HG03196 (cell line): ENCODE measurements around the gene MAP3K15.

Source experiments
- ATAC-seq: cut with Tn5 transposase; IDR thresholded peaks from one replicate; pipeline ENCODE4 v1.9.1; 2021; ENCODE audit not compliant: unreplicated experiment

Gene MAP3K15

DNA sequence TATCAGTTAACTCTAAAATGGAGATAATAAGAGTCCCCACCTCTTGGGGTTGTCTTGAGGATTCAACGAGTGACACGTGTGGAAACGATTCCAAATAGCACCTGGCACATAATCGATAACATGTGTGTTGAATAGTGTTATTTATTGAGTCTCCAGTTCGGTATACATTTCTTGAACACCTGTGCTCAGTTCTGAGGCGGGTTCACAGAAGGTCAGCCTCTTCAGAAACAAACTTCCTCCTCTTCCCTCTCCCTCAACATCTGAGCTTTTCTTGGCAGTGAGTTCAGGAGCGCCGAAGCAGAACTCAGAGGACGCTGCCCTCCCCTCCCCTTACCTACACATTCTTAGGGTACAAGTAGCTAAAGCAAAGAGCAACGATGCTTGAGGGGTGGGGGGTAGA lies 170.6 kb downstream of the MAP3K15 start:
- ATAC-seq, result no peak

DNA sequence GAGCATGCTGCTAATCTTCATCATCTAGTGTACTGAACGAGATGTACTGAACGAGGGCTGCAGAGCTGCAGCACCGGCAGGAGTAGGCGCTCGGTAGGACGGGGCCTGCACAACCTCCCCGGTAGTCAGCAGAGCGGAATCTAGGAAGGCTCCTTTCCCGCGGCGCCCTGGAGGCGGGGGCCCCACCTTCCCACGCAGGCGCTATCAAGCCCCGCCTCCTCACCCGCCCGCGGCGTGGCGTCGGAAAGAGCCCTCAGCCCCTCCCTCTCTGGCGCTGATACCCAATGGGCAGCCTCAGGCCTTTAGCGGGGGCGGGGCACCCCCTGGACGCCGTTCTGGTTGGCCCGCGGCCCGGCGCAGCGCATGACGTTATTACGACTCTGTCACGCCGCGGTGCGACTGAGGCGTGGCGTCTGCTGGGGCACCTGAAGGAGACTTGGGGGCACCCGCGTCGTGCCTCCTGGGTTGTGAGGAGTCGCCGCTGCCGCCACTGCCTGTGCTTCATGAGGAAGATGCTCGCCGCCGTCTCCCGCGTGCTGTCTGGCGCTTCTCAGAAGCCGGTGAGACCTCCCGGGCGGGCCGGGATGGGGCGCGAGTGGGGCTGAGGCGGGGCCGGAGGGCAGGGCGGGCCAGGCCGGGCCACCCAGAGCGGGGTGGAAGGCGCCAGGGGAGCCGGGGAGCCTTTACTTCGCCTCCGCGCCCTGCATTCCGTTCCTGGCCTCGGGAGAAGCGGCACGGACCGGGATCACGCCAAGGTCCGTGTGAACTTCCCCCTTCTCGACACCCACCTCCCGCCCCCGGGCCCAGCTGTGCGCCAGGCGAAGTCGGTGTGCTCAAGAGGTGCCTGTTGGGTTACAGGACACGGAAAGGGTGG lies 171.5 kb downstream of the MAP3K15 start, which contains the start of gene PDHA1:
TSS of gene PDHA1 (plus strand) at position 393 of the 874 bp plus-strand sequence. CDS start at position 504, 111 bp downstream.
- peak; percentile 99 for ATAC-seq

DNA sequence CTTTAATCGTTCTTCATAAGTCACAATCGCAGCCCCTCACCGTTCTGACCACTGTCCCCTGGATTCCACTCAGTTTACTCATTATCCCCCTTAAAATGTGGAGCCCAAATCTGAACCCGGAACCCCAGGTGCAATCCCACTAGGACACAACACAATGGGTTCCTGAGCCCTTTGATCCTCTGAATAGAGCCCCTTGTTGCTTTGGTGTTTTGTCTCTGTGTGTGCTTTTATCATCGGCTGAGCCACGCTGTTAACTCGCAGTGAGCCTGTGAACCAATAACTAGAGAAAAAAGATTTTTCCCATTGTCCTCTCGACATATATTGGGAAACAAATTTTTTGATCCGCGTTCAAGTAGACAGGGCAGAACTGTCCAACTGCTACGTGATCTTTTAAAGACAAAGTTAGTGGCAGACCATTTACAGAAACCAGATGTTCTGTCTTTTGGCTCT lies 172.2 kb downstream of the MAP3K15 start:
- no peak for ATAC-seq

DNA sequence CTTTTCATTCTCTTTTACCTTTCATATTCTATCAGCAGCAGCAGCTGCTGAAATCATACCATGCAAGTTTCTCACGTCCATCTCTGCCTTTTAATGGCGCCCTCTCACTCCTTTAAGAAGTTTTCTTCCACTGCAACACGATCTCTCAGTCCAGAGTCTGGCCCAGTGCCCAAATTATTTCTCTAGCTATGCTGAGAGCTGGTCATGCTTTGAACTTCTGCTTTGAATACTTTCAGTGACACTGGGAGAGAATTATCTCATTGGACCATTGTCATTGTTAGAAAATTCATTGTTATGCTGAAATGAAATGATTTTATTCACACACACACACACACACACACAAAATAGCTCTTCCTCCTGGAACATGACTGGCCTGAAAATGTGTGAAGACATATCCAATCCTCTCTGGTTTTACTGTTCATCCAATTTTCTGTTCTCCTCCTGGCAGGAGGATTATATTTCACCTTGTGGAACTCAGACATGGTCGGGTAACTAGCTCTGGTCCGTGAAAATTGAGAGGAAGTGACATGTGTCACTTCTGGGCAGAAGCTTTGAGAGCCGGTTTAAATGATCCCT lies 172.9 kb downstream of the MAP3K15 start:
- no peak for ATAC-seq

DNA sequence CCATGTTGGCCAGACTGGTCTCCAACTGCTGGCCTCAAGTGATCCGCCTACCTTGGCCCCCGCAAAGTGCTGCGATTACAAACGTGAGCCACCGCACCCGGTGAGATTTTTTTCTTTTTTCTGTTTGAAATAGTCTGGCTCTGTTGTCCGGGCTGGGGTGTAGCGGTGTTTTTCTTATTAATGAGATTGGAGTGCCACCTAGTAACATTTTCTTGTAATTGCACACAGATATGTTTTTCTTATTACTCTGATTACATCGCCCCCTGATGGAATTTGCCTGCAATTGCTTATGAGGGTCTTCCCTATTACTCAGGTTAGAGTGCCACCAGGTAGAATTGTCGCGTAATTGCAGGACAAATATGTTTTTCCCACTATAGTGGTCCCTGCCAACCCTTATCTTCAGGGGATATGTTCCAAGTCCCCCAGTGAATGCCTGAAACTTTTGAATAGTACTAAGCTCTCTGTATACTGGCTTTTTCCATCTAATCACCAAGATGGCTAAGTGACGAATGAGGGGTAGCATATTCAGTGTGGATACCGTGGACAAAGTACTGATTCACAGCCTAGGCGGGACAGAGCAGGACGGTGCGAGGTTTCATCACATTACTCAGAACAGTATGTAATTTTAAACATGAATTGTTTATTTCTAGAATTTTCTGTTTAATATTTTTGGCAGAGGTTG lies 180.2 kb downstream of the MAP3K15 start:
- no peak for ATAC-seq

DNA sequence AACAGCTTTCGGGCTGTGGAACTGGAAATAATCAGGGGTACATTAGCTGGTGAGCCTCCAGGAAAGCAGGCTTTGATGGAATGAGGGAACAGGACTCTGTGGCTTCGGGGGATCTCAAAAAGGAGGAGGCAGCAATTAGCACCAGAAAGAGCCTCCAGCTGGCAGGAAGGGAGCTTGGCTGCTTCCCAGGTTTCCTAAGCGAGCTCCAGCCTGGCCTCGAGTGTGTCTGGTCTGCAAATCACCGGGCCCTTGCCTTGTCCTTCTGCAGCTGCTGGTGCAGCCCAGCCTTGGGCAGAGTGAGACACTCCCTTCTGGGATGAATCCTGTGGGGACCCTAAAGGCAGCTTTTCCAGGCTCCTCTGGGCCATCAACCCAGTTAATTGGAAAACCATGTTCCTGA lies 182.3 kb downstream of the MAP3K15 start:
- no peak for ATAC-seq

DNA sequence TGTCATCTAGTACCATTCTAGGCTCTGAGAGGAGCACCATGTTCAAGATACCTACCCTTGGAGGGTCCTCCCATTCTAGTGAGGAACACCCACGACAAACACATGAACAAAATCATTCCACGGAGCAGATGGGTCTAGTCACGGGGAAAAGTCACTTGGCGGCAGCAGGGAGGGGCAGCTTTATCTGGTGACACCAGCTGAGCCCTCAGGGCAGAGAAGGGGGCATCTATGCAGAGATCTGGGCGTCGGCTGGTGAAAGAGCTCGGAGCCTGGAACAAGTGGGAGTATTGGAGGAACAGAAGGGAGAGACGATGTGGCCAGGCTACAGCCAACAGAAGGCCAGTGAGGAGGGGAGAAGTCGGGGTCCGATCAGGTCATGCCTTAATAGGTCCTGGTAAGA lies 183.5 kb downstream of the MAP3K15 start:
- no peak for ATAC-seq

DNA sequence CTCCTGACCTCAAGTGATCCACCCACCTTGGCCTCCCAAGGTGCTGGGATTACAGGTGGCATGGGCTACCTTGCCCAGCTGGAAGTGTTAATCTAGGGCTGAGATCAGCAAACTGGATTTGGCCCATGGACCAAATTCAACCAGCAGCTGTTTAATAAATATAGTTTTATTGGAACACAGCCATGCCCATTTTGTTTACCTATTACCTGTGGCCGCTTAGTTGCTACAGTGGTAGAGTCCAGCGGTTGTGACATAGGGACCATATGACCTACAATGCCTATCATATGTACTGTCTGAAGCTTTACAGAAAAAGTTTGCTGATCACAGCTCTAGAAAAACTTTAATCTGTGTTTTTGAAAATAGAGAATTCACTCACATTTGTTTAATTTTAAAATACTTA lies 188.7 kb downstream of the MAP3K15 start:
- ATAC-seq, result no peak
